GM15510 (cell line): Measurements from ENCODE around the gene SMOC2.

Experiments used
- POLR2A ChIP-seq: IDR thresholded peaks from 3 replicates; pipeline ENCODE4 v1.6.1; 2011; ENCODE audit warnings: borderline replicate concordance; ENCODE audit not compliant: insufficient read length; ENCODE audit errors: extremely low read depth

The SMOC2 gene

DNA sequence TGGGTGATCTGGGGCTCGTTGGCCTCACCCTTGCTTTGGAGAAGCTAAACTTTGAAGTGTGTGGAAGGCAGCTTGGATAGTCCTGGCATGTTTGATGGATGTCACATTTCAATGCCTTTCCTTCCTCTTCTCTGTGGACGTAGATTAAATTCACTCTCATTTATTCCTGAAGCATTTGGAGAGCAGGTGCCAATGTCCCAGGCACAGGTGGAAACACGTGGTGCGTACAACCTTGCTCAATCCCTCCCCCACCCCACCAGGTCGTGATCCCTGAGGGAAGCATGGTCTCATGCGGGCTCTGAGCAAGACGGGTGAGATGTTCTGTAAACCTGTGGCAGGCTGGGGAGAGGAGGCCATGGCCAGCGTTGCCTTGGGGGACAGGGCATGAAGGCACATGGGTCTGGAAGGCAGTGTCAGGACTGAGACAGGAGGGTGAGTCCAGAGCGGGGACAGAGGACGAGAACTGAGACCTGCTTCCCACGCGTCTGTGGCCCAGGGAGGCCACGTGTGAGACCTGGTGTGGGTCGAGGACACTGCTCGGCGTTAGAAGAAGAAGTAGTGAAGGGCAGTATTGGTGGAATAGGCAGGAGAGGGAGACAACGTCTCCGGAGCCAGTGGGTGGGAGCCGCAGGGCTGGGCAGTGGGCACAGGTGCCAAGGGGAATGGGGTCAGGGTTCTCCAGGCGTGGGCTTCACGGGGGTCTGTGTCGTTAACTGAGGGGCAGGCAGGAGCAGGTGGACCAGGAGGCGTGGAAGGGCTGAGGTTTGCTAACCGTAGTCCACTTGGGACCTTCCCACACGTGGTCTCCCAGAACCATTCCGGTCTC, 34.4 kb downstream of the SMOC2 start:
- TF ChIP-seq POLR2A, result no peak

DNA sequence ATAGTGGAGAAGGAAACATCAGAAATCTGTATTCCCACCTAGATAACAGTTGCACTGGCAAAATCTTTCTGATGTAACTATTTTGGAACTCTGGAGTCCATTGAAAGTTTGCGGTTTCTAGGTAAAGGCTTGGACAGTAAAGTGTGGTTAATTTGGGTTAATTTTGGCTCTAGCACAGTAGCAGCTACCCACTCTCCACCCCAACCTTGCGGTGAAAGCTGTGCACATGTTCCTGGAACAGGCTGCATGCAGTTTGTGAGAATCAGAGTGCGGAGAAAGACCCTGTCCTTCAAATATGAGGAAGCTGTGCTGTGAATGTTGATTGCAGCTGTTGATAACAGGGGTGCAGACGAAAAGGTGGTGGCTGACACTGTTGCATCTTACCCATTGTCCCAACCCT, 38.4 kb downstream of the SMOC2 start:
- no peak for TF ChIP-seq POLR2A

DNA sequence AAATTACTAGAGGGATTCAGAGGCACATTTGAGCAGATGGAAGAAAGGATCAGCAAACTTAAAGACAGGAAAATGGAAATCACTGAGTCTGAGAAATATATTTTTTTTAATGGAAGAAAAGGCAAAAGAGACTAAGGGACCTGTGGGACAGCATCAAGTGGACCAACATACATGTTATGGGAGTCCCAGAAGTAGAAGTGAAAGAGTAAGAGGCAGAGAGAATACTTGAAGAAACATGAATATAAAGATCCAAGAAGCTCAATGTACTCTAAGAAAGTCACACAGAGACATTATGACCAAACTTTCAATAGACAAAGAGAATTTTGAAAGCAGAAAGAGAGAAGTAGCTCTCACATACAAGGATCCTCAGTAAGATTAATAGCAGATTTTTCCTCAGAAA, 39.5 kb downstream of the SMOC2 start:
- no peak for TF ChIP-seq POLR2A

DNA sequence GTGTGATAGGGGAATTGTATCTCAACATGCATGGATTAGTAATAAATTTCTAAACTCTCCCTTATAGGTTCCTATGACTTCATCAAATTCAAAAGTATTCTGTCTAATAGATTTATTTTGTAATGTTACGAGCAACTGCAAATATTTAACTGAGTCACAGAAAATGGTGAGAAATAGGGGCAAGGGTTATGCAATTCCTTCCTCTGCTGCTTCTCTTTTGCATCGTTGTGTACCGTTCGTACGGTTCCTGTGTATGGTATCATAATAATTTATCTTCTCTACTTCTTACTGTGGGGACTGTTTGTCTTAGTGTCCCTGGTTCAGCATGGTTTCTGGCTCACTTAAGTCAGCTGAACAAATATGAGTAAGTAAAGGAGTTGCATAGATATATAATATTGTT, 44.8 kb downstream of the SMOC2 start:
- TF ChIP-seq POLR2A, result no peak

DNA sequence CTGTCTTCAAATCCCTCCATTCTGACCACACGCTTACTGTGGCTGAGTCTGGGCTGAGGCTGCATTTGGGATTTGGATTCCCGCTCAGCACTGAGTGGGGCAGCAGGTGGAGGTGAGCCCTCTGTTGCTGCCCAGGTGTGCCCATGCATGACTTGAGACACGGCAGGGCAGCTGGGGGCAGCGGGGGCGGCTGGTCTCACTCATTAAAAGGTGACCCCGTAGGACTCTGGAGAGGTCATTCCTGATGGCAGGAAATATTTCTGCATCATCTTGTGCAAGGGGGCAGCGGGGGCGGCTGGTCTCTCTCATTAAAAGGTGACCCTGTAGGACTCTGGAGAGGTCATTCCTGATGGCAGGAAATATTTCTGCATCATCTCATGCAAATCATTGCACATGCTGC, 49.8 kb downstream of the SMOC2 start:
- no peak for TF ChIP-seq POLR2A

DNA sequence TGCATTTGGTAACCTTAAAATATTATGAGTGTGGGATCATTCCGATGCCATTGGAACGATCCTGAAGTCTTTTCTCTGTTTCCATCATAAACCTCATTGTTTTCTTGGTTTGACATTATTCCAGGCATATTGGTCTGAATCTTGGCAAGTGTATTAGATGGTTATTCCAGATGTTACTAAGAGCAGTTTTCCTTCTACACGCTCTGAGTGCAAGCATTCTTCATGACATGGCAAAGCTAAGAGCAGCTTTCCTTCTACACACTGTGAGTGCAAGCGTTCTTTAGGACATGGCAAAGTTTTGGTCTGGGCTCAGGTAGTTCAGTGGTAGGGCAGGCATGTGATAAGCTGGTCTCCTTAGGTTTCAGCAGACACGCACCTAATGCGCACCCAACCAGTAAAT, 53.0 kb downstream of the SMOC2 start:
- TF ChIP-seq POLR2A, result no peak

DNA sequence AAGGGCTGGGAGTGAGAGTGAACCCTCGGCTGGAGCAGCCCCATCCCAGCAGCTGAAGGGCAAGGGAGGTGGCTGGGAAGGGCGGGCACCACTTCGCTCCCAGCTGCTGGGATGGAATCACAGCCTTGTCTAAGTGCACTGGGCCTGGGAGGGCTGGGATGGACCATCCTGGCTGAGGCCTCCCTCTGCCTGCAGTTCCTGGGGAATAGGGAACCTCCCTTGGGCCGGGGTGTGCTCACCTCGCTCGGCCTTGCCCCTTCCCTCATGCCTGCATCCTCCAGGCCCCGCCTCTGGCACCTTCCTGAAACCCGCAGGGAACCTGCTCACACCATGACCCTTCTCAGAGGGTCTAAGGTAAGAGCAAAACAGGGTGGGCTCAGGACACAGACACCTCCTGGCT, 53.7 kb downstream of the SMOC2 start:
- TF ChIP-seq POLR2A, result no peak

DNA sequence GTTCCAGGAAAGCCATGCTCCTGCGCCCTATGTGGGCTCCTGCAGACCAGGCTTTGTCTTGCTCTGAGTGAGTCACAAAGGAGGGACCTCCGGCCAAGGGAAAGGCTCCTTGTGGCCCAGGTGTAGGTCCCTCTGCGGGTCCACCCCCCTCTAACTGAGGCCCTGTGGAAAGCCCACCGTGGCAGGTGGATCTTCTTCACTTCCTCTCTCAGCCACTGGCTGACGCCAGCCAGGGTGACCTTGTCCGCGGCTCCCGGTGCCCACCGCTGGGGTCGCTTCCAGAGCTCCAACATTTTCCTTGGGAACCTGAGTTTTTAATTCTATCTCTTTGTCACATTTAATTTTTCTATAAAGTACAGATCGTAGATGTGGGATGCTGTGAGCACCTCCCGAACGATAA, 54.1 kb downstream of the SMOC2 start:
- TF ChIP-seq POLR2A, result no peak

DNA sequence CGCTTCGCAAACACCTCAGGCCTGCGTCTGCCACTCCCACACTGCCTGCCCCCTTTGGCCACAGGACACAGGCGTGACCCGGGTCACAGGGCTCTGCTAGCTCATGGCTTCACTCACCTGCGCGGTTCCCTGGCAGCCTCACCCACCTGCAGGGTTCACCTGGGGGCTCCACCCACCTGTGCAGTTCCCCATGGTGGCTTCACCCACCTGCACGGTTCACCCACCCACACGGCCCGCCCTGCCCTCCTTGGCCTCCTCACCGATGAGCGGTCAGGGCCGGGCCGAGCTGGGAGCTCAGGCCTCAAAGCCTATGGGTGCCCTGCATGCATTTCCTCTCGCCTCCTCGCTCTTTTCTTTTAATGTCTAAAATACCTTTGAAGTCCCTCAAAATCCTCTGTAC, 54.7 kb downstream of the SMOC2 start:
- TF ChIP-seq POLR2A, result no peak

DNA sequence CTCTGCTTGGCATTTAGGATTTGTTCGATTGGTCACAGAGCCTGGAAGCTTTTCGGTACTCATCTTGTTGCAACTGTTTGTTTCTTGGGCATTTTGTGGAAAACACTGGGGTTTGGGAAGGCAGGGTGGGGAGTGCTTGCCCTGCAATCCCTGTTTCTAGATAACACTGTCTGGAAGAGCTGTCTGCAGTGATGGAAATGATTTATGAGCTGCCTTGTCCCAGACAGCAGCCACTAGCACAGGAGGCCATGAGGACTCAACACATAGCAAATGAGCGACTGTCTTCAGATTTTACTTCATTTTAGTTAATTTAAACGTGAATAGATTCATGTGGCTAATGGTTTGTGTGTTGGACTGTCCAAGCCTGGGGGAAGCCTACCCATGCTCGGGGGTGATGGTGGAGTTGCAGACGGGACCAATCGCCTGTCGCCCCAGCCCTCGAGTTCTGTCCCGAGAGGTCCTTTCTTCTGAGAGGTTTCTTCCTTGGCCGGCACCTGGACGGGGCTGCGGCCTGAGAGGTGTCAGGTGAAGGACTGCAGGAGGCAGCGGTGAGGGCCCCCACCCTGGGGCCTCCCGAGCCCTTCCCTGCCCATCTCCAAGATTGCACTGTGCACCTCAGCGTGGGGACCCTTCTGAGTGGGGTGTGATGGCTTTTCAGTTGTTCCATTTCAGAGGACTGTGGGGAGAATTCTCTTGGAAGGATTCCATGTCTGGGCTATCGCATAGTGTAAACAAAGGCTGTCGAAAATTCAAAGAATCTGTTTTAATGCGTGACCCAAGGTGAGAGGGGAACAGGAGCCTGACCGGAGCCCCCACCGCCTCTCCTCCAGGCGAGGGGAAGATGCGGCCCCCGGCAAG, 55.4 kb downstream of the SMOC2 start:
- no peak for TF ChIP-seq POLR2A

DNA sequence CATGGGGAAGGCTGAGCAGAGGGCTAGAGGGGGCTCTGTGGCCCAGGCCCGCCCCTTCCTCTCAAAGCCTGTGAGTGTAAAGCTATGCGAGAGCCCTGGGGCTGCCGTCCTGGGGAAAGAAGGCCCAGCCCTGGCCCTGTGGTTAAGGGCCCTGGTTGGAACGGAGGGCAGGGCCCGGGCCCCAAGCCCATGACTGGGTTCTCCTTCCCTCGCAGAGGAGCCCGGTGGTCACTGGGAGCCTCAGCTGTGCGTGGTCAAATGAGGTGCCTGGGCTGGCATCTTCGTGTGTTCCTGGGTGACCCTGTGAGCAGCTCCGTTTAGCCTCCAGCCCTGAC, 56.0 kb downstream of the SMOC2 start:
- no peak for TF ChIP-seq POLR2A

DNA sequence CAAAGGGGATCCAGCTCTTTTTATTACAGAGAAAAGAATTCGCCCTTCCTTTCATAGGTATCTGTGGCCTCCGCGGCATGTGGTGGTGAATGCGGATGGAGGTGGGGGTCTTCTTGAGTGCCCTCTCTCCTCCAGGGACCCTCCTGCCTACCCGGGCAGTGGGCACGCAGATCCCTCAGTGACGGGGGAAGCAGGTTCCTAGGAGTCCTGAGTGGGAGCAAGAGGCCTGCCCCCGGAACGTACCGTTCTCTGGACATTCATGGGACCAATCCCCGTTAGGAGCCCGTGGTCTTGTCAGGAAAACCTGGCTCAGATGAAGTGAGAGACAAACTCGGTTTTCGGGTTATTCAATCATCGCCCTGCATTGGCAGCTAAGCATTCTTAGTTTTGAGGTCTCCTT, 56.4 kb downstream of the SMOC2 start:
- TF ChIP-seq POLR2A, result no peak

DNA sequence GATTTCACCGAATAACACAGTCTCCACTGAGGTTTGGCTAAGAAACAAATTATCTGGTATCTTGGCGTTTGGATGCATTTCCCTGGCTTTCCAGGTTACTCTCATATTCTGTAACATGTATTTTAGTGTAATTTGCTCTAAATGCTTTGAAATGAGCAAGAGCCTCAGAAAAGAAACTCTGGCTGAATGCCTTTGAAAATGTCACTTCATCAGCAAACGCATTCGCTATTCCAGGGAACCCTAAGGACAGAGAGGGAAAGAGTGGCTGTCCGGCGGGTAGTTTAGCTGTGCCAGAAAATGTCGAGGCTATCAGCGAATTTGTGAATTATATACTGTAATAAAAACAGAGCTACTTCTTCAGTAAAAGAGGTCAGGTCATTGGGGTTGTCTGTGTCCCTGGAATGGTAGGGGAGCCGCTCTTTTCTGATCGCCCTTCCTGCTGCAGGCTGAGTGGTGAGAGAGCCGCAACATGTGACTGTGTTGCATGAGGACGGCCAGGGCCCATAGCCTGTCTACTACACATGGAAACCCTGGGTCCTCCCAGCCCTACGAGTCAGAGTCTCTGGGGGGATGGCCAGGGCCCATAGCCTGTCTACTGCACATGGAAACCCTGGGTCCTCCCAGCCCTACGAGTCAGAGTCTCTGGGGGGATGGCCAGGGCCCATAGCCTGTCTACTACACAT, 57.3 kb downstream of the SMOC2 start:
- no peak for TF ChIP-seq POLR2A

DNA sequence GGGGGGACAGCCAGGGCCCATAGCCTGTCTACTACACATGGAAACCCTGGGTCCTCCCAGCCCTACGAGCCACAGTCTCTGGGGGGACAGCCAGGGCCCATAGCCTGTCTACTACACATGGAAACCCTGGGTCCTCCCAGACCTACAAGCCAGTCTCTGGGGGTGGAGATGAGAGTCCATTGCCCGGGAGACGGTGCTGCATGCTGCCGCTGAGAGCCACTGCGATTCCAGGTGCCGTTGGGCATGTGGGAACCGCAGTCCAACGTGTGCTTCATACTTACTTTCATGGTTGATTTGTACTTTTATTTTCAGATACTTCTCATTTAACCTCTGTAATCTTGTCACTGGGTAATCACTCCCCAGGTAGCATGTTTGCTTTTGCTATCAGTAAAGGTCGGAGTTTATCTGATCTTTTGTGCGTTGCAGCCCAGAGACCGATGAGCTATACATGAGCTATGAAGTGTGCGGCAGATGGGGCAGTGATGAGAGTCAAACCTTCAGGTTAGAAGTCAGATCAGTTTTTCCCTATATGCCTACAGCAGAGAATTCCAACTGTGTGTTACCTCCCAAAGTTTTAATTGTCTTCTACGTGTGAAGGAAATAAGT, 58.2 kb downstream of the SMOC2 start:
- TF ChIP-seq POLR2A, result no peak

DNA sequence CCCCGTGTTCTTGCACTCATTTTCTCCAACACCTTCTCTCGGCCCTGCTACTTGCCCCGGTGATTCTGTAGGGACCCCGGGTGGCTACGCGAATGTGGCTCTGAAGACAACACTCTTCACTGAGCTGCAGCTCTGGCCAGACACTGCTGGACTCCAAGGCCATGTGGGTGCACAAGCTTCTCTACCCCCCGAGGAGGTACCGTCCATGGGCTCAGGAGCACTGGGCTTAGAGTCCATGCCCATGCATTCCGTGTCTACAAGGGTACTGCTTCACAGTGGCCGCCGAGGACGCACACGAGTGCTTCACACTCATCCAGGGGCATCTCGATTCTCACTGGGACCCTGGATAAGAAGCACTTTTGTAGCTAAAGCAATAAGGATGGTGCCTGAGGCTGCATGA, 59.5 kb downstream of the SMOC2 start:
- no peak for TF ChIP-seq POLR2A

DNA sequence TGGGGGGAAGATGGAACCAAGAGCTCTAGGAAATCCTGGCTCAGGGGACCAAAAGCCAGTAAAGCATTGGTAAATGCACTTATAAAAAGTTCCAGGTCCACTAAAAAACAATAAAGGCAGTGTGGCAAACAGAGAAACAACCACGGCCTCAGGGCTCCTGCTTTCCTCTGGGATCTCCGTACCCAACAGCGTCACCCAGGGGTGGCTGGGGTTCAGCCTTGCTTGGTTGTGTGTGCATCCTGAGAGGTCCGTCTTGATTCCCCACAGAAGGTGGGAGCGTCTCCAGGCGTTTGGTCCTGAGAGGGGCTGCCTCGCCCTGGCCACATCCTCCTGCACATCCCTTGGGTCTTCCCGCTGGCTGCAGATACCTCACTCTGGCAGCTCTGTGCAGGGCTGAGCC, 60.6 kb downstream of the SMOC2 start:
- no peak for TF ChIP-seq POLR2A

DNA sequence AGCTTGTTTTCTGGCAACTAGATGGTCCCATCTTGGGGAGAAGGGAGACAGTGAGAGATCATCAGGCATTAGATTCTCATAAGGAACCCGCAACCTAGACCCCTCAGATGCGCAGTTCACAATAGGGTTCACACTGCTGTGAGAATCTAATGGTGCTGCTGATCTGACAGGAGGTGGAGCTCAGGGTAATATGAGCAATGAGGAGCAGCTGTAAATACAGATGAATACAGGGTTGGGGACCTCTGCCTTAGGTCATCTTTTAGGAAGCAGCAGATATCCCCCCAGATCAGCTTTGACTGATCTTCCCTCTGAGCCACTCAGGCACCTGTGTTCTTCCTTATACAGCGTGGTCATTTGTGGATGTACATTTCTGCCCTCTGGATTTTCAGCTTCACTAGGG, 63.4 kb downstream of the SMOC2 start:
- TF ChIP-seq POLR2A, result no peak
